IMR-90 (cell line): ENCODE measurements around the gene RNF225. TPM values are rescaled to one million over a fixed set of nuclear protein-coding genes. Genes with fewer than 3 reads are reported as not detected.

Experiments used
- ATAC-seq: fragments of 200-7000 bp; cut with Tn5 transposase; 2 replicates; pipeline ENCODE4 v1.9.1; 2020; ENCODE audit warnings: low read depth, mild to moderate bottlenecking, moderate library complexity
- BruUV-seq: library from RNA; stranded (reverse); fragments of 400-500 nt; replicated peaks from 2 replicates; lab custom pipeline; 2021; lab: Mats Ljungman, UMichigan
- CTCF ChIA-PET: fragments of 300-600 bp; formaldehyde crosslinking; extraction: SDS; loops from one replicate; lab custom pipeline; 2021; ENCODE audit warnings: antibody characterized with exemption; lab: Yijun Ruan, JAX
- POLR2A ChIA-PET: fragments of 300-600 bp; sonication (Branson Sonifier 250); formaldehyde crosslinking; loops from one replicate; lab custom pipeline; 2022; ENCODE audit warnings: antibody characterized with exemption; ENCODE audit not compliant: unreplicated experiment; lab: Charles Lee
- DNase-seq: peaks from one replicate; pipeline ENCODE4 v3.0.0; 2013
- H2AFZ ChIP-seq: replicated peaks from 2 replicates; pipeline ENCODE3; 2013; ENCODE audit warnings: low read length, mild to moderate bottlenecking; ENCODE audit not compliant: poor library complexity
- H2AK5ac ChIP-seq: 2 replicates; pipeline ENCODE4 v1.6.1; 2013; ENCODE audit warnings: low read depth, low read length, inconsistent platforms
- H2AK9ac ChIP-seq: replicated peaks from 2 replicates; pipeline ENCODE3; 2013; ENCODE audit warnings: mild to moderate bottlenecking, low read depth, low read length, moderate library complexity; ENCODE audit not compliant: poor library complexity
- H2BK120ac ChIP-seq: 2 replicates; pipeline ENCODE4 v1.6.1; 2013; ENCODE audit warnings: low read depth, low read length, inconsistent platforms
- H2BK15ac ChIP-seq: 3 replicates; pipeline ENCODE4 v1.6.1; 2013; ENCODE audit warnings: low read depth, low read length, inconsistent platforms
- H2BK20ac ChIP-seq: 2 replicates; pipeline ENCODE4 v1.6.1; 2013; ENCODE audit warnings: low read depth, mild to moderate bottlenecking, inconsistent platforms, low read length, moderate library complexity
- H2BK5ac ChIP-seq: 2 replicates; pipeline ENCODE4 v1.6.1; 2013; ENCODE audit warnings: mild to moderate bottlenecking, low read depth, low read length, inconsistent platforms; ENCODE audit not compliant: poor library complexity, severe bottlenecking
- H3K14ac ChIP-seq: replicated peaks from 2 replicates; pipeline ENCODE4 v1.6.1; 2013; ENCODE audit warnings: low read depth, low read length, inconsistent platforms
- H3K18ac ChIP-seq: 2 replicates; pipeline ENCODE4 v1.6.1; 2013; ENCODE audit warnings: low read depth, low read length, control low read depth
- H3K23ac ChIP-seq: 2 replicates; pipeline ENCODE4 v1.6.1; 2013; ENCODE audit warnings: low read depth, low read length, inconsistent platforms
- H3K27ac ChIP-seq: 2 replicates; pipeline ENCODE4 v1.5.1; 2013; ENCODE audit warnings: mild to moderate bottlenecking, control low read depth, low read length; ENCODE audit not compliant: insufficient read depth
- H3K27me3 ChIP-seq: 2 replicates; pipeline ENCODE4 v1.6.1; 2013; ENCODE audit warnings: low read length; ENCODE audit not compliant: control insufficient read depth, insufficient read depth
- H3K36me3 ChIP-seq: 2 replicates; pipeline ENCODE4 v1.6.1; 2013; ENCODE audit warnings: low read length, mixed read lengths; ENCODE audit not compliant: control insufficient read depth, insufficient read depth
- H3K4ac ChIP-seq: 2 replicates; pipeline ENCODE4 v1.6.1; 2013; ENCODE audit warnings: low read depth, low read length, inconsistent platforms
- H3K4me1 ChIP-seq: 2 replicates; pipeline ENCODE4 v1.6.1; 2013; ENCODE audit warnings: low read length, mixed read lengths; ENCODE audit not compliant: control insufficient read depth, insufficient read depth
- H3K4me2 ChIP-seq: 2 replicates; pipeline ENCODE4 v1.6.1; 2013; ENCODE audit warnings: low read depth, mild to moderate bottlenecking, control low read depth, low read length, moderate library complexity
- H3K4me3 ChIP-seq: 2 replicates; pipeline ENCODE4 v1.5.1; 2013; ENCODE audit warnings: low read depth, mild to moderate bottlenecking, control low read depth, low read length, moderate library complexity; ENCODE audit not compliant: insufficient read depth
- H3K56ac ChIP-seq: 2 replicates; pipeline ENCODE4 v1.6.1; 2013; ENCODE audit warnings: low read length, inconsistent platforms; ENCODE audit not compliant: insufficient read depth; ENCODE audit errors: extremely low read depth
- H3K79me1 ChIP-seq, 2 experiments: 2 replicates each; pipeline ENCODE4 v1.6.1; 2013; ENCODE audit warnings: low read length in 2 of 2, inconsistent platforms in 1 of 2, low read depth in 1 of 2
- H3K9ac ChIP-seq: 2 replicates; pipeline ENCODE4 v1.6.1; 2013; ENCODE audit warnings: low read depth, low read length, control low read depth
- H3K9me1 ChIP-seq: 2 replicates; pipeline ENCODE4 v1.6.1; 2013; ENCODE audit warnings: low read length, inconsistent platforms; ENCODE audit not compliant: insufficient read depth
- H3K9me3 ChIP-seq: 2 replicates; pipeline ENCODE4 v1.6.1; 2013; ENCODE audit warnings: low read length; ENCODE audit not compliant: control insufficient read depth, insufficient read depth
- H4K20me1 ChIP-seq: 2 replicates; pipeline ENCODE4 v1.6.1; 2013; ENCODE audit warnings: low read length, inconsistent platforms; ENCODE audit not compliant: insufficient read depth
- H4K5ac ChIP-seq: 2 replicates; pipeline ENCODE4 v1.6.1; 2013; ENCODE audit warnings: mild to moderate bottlenecking, low read depth, low read length, control low read depth
- H4K8ac ChIP-seq, 2 experiments: 2 replicates each; pipeline ENCODE4 v1.6.1; 2013; ENCODE audit warnings: low read depth in 2 of 2, low read length in 2 of 2, control low read depth in 1 of 2, inconsistent platforms in 1 of 2
- H4K91ac ChIP-seq: 2 replicates; pipeline ENCODE4 v1.6.1; 2013; ENCODE audit warnings: low read depth, low read length, inconsistent platforms; ENCODE audit not compliant: insufficient read depth
- CTCF ChIP-seq: conservative IDR thresholded peaks from 2 replicates; pipeline ENCODE4 v1.5.1; 2012; ENCODE audit warnings: mild to moderate bottlenecking, low read depth, low read length, improper control_type of control experiment
- ELK1 ChIP-seq: fragments of 150-350 bp; IDR thresholded peaks from 2 replicates; pipeline ENCODE4 v1.6.1; 2016; ENCODE audit warnings: low read depth, mild to moderate bottlenecking, low read length, moderate library complexity, borderline replicate concordance
- MAFK ChIP-seq: IDR thresholded peaks from 2 replicates; pipeline ENCODE4 v1.6.1; 2012; ENCODE audit warnings: low read depth, low read length, improper control_type of control experiment
- MAZ ChIP-seq: IDR thresholded peaks from 2 replicates; pipeline ENCODE4 v1.6.1; 2012; ENCODE audit warnings: low read depth, mild to moderate bottlenecking, low read length, improper control_type of control experiment, moderate library complexity, borderline replicate concordance
- MXI1 ChIP-seq: IDR thresholded peaks from 2 replicates; pipeline ENCODE4 v1.6.1; 2012; ENCODE audit warnings: low read depth, mild to moderate bottlenecking, low read length, moderate library complexity, borderline replicate concordance
- NFE2L2 ChIP-seq: fragments of 150-350 bp; IDR thresholded peaks from 2 replicates; pipeline ENCODE4 v1.6.1; 2016; ENCODE audit warnings: low read depth, mild to moderate bottlenecking, low read length
- POLR2A ChIP-seq: IDR thresholded peaks from 2 replicates; pipeline ENCODE4 v1.6.1; 2012; ENCODE audit warnings: mild to moderate bottlenecking, low read depth, low read length
- SMC3 ChIP-seq: fragments of 150-350 bp; IDR thresholded peaks from 2 replicates; pipeline ENCODE4 v1.6.1; 2016; ENCODE audit warnings: low read depth, mild to moderate bottlenecking, antibody characterized with exemption, low read length, moderate library complexity
- WGBS, 2 experiments: methylation state at CpG; one replicate each; pipeline versions ENCODE4 v1.1.5 to v1.1.7; 2013; ENCODE audit warnings: missing lambda C conversion rate in 2 of 2; ENCODE audit not compliant: insufficient read length in 1 of 2; ENCODE audit errors: extremely low coverage in 2 of 2; 5-methylcytosine and 5-hydroxymethylcytosine counted together
- dilution Hi-C: fragments of 300-500 bp; cut with HindIII; formaldehyde crosslinking; loops from one replicate; pipeline ENCODE4 v1.14.3; 2018; ENCODE audit warnings: low sequenced_read_pairs; ENCODE audit not compliant: unreplicated experiment
- in situ Hi-C: fragments of 300-500 bp; cut with MboI; formaldehyde crosslinking; loops from 3 replicates; pipeline ENCODE4 v1.14.3; 2019; ENCODE audit warnings: low sequenced_read_pairs, inconsistent platforms, mixed read lengths
- intact Hi-C: fragments of 100-400 bp; cut with micrococcal nuclease; formaldehyde crosslinking; loops from 2 replicates; pipeline ENCODE4 v1.10.0; 2022
- polyA plus RNA-seq, 3 experiments: library from polyadenylated mRNA; depleted of rRNA; stranded (reverse); fragments of >200 nt; gene quantifications; 2 replicates each; pipeline ENCODE4 v1.2.3, GENCODE V29; 2012; ENCODE audit warnings: low replicate concordance in 1 of 3
- total RNA-seq: library from RNA; depleted of rRNA; stranded (reverse); fragments of >200 nt; gene quantifications from 2 replicates; pipeline ENCODE4 v1.2.3, GENCODE V29; 2012
- TF ChIP-seq, protein P1 (sequence below): fragments of 150-350 bp; IDR thresholded peaks from 2 replicates; pipeline ENCODE4 v1.6.1; 2017; ENCODE audit warnings: mild to moderate bottlenecking, antibody characterized with exemption, low read length, low read depth

Gene RNF225
- total and polyA plus RNA-seq, 2 of the 4 experiments (the other 2 are of a cell fraction), result 0.10 TPM; not detected in 1

DNA sequence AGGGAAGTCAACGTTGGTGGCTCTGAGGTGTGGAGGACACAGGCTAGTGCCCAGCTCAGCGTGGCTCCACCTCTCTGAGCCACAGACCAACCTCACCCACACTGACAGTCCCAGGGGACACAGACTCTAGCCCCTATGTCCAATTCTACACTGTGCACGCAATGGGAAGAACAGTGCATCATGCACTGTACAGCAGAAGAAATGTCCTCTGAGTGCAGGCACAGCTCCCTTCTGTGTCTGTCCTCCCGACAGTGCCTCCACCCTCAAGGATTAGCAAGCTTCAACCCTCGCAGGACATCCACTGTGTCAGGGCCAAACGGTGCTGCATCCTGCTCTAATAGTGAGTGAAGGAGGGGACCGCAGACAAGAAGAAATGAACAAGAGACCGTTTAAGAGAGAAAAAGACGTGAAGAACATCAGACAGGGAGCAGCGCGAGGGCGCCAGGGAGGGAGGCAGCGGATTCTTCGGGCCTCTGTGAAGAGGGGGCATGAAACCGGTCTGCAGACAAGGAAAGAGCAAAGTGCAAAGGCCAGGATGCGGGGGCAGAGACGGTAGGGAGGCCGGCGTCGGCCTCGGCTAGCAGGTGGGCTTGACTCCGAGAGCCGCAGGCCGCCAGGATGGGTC lies 15.3 kb upstream of the RNF225 start:
- H3K9me1 ChIP-seq, result peaks cover 19% of the 10 kb centered on the region
- intact Hi-C loops (no loop called here), dilution Hi-C loops (no loop called here), in situ Hi-C loops (no loop called here)
- H2AK9ac ChIP-seq, result peak overlapping the region; percentile 96
- ChIA-PET POLR2A (interaction anchor here (1.0 kb wide), 1 partner anchor 18 kb away, joined by 4 read pairs; the partner anchor contains the start of gene ZNF497), CTCF (no interaction called here)
- H3K4me1 ChIP-seq, result peaks cover 9% of the 10 kb centered on the region; the same call in 1 of the 2 replicates
- H3K27ac ChIP-seq, result peak overlapping the region; percentile 64
- peak overlapping the region; percentile 95 for H3K4ac ChIP-seq
- peak overlapping the region; percentile 56 for H3K4me3 ChIP-seq
- no peak overlapping the region for H2BK20ac ChIP-seq
- 1% methylated on average over 14 of the region's 24 CpGs; no CpG with 5 or more reads in 1 of the 2 experiments for WGBS, 2 experiments
- no peaks in the 10 kb centered on the region for H3K9me3 ChIP-seq
- peak overlapping the region; percentile 89 for H2AK5ac ChIP-seq
- H3K23ac ChIP-seq, result peak overlapping the region; percentile 95
- BruUV-seq, result no TSS peak
- H3K36me3 ChIP-seq, result no peaks in the 10 kb centered on the region
- no peaks in the 10 kb centered on the region for H3K27me3 ChIP-seq
- H4K91ac ChIP-seq, result peak overlapping the region; percentile 88
- H2AFZ ChIP-seq, result peak overlapping the region; percentile 97
- peak overlapping the region; percentile 47; the same call in 1 of the 2 replicates for H2BK120ac ChIP-seq
- no peak overlapping the region for H2BK15ac ChIP-seq
- peak; percentile 2 for ATAC-seq
- H3K56ac ChIP-seq, result peak overlapping the region; percentile 32; the same call in 1 of the 2 replicates
- H4K20me1 ChIP-seq, result no peaks in the 10 kb centered on the region
- H3K9ac ChIP-seq, result peak overlapping the region; percentile 79
- H4K8ac ChIP-seq, result peak overlapping the region; percentile 93 to 99
- H3K14ac ChIP-seq, result peak overlapping the region; percentile 59
- TF ChIP-seq, protein P1, sequence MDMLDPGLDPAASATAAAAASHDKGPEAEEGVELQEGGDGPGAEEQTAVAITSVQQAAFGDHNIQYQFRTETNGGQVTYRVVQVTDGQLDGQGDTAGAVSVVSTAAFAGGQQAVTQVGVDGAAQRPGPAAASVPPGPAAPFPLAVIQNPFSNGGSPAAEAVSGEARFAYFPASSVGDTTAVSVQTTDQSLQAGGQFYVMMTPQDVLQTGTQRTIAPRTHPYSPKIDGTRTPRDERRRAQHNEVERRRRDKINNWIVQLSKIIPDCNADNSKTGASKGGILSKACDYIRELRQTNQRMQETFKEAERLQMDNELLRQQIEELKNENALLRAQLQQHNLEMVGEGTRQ, result no peak
- TF ChIP-seq ELK1, result no peak
- no peak for TF ChIP-seq MAFK
- no peak for TF ChIP-seq MAZ
- no peak for TF ChIP-seq MXI1
- TF ChIP-seq SMC3, result no peak
- no peak for TF ChIP-seq NFE2L2
- TF ChIP-seq CTCF, result no peak
- TF ChIP-seq POLR2A, result no peak
- H3K4me2 ChIP-seq, result peak overlapping the region; percentile 89
- H4K5ac ChIP-seq, result peak overlapping the region; percentile 61
- no peak overlapping the region for H3K18ac ChIP-seq
- H2BK5ac ChIP-seq, result peak overlapping the region; percentile 63
- peaks cover 14 to 32% of the 10 kb centered on the region in 2 experiments; a peak in 3 of 4 replicates for H3K79me1 ChIP-seq
- no peak for DNase-seq
